HepG2 (cell line): Measurements from ENCODE around the gene FKBP9. TPM values are rescaled to one million over a fixed set of nuclear protein-coding genes. Genes with fewer than 3 reads are reported as not detected.

ENCODE experiments used
- ATF7-NPFF ChIP-seq: sonication (generic); formaldehyde crosslinking; IDR thresholded peaks from 2 replicates; pipeline ENCODE4 v1.8.1; 2023; ENCODE audit warnings: mild to moderate bottlenecking, low read depth, missing genetic modification reagents, moderate library complexity
- EP300 ChIP-seq, 3 experiments: sonication (generic) in 1 of 3; formaldehyde crosslinking in 1 of 3; IDR thresholded peaks; 2 replicates each; pipeline versions ENCODE4 v1.5.1 to v1.6.1; 2011 to 2020; ENCODE audit warnings: low read depth in 2 of 3, low read length in 2 of 3, borderline replicate concordance in 1 of 3, improper control_type of control experiment in 1 of 3, mild to moderate bottlenecking in 1 of 3, missing genetic modification reagents in 1 of 3, moderate library complexity in 1 of 3
- FIP1L1 ChIP-seq: fragments of 200-400 bp; formaldehyde crosslinking; IDR thresholded peaks from 2 replicates; pipeline ENCODE4 v1.6.1; 2018; ENCODE audit warnings: low read depth, mild to moderate bottlenecking, low read length, moderate library complexity, borderline replicate concordance; ENCODE audit not compliant: insufficient read depth
- GLI4 ChIP-seq: sonication (generic); formaldehyde crosslinking; IDR thresholded peaks from 2 replicates; pipeline ENCODE4 v1.5.1; 2020; ENCODE audit warnings: missing genetic modification reagents, mild to moderate bottlenecking, moderate library complexity, borderline replicate concordance
- HNF4G ChIP-seq, 2 experiments: sonication (generic) in 1 of 2; formaldehyde crosslinking in 1 of 2; IDR thresholded peaks; 2 replicates each; pipeline versions ENCODE4 v1.4.0 to v1.6.1; 2011 to 2020; ENCODE audit warnings: borderline replicate concordance in 2 of 2, low read depth in 2 of 2, mild to moderate bottlenecking in 2 of 2, low read length in 1 of 2, missing genetic modification reagents in 1 of 2, moderate library complexity in 1 of 2
- HOXA3 ChIP-seq: sonication (generic); formaldehyde crosslinking; IDR thresholded peaks from 2 replicates; pipeline ENCODE4 v1.5.0; 2020; ENCODE audit warnings: missing genetic modification reagents
- IKZF4 ChIP-seq: sonication (generic); formaldehyde crosslinking; IDR thresholded peaks from 2 replicates; pipeline ENCODE4 v1.5.1; 2020; ENCODE audit warnings: borderline replicate concordance, mild to moderate bottlenecking, low read depth, missing genetic modification reagents; ENCODE audit errors: not compliant biosample characterization
- KMT2A ChIP-seq: sonication (generic); formaldehyde crosslinking; IDR thresholded peaks from 2 replicates; pipeline ENCODE4 v1.4.0; 2020; ENCODE audit warnings: missing genetic modification reagents
- NPAS2 ChIP-seq: sonication (generic); formaldehyde crosslinking; IDR thresholded peaks from 2 replicates; pipeline ENCODE4 v1.8.0; 2022; ENCODE audit warnings: mild to moderate bottlenecking, missing genetic modification reagents, borderline replicate concordance
- SAFB2 ChIP-seq: sonication (generic); formaldehyde crosslinking; IDR thresholded peaks from 2 replicates; pipeline ENCODE4 v1.5.1; 2020; ENCODE audit warnings: missing genetic modification reagents, low read depth, mild to moderate bottlenecking, borderline replicate concordance
- SCMH1 ChIP-seq: sonication (generic); formaldehyde crosslinking; IDR thresholded peaks from 2 replicates; pipeline ENCODE4 v1.9.0; 2021; ENCODE audit warnings: missing genetic modification reagents, mild to moderate bottlenecking, borderline replicate concordance
- SNRNP70 ChIP-seq: fragments of 200-400 bp; formaldehyde crosslinking; IDR thresholded peaks from 2 replicates; pipeline ENCODE4 v1.6.1; 2017; ENCODE audit warnings: mild to moderate bottlenecking, low read depth, low read length, moderate library complexity
- STAT5B ChIP-seq: sonication (generic); formaldehyde crosslinking; IDR thresholded peaks from 2 replicates; pipeline ENCODE4 v1.4.0; 2020; ENCODE audit warnings: missing genetic modification reagents
- TBL1XR1 ChIP-seq: fragments of 150-350 bp; IDR thresholded peaks from 2 replicates; pipeline ENCODE4 v1.6.1; 2014; ENCODE audit warnings: borderline replicate concordance, low read length; ENCODE audit not compliant: partially characterized antibody
- ZC3H13 ChIP-seq: sonication (generic); formaldehyde crosslinking; IDR thresholded peaks from 2 replicates; pipeline ENCODE4 v1.8.1; 2023; ENCODE audit warnings: mild to moderate bottlenecking, missing genetic modification reagents, moderate library complexity
- ZNF234 ChIP-seq: sonication (generic); formaldehyde crosslinking; conservative IDR thresholded peaks from 2 replicates; pipeline ENCODE4 v1.5.1; 2020; ENCODE audit warnings: mild to moderate bottlenecking, missing genetic modification reagents
- polyA plus RNA-seq, 8 experiments: library from polyadenylated mRNA; depleted of rRNA in 3 of 8; stranded (reverse) in 7 of 8; unstranded in 1 of 8; fragments of >200 nt; fragmentation: Illumina TruSeq in 4 of 8; extraction: Trizol in 4 of 8; gene quantifications; 2 replicates each; pipeline versions ENCODE4 v1.2.1 to v1.2.3, GENCODE V29; 2011 to 2016; ENCODE audit warnings: low read depth in 4 of 8, missing spikeins in 1 of 8, mixed read lengths in 1 of 8; ENCODE audit not compliant: insufficient read depth in 1 of 8
- total RNA-seq, 5 experiments: library from RNA; depleted of rRNA; stranded (reverse); fragments of >200 nt; fragmentation: Illumina TruSeq; extraction: Trizol; gene quantifications; 2 replicates each; pipeline ENCODE4 v1.2.3, GENCODE V29; 2016; ENCODE audit warnings: low read depth in 1 of 5
- TF ChIP-seq, protein P1 (sequence below): sonication (generic); formaldehyde crosslinking; IDR thresholded peaks from 2 replicates; pipeline ENCODE4 v1.4.0; 2020; ENCODE audit warnings: mild to moderate bottlenecking, missing genetic modification reagents, borderline replicate concordance
- TF ChIP-seq, protein P2 (sequence below): sonication (generic); formaldehyde crosslinking; IDR thresholded peaks from 2 replicates; pipeline ENCODE4 v1.9.0; 2021; ENCODE audit warnings: missing genetic modification reagents, mild to moderate bottlenecking, borderline replicate concordance
- TF ChIP-seq, protein P3 (sequence below): sonication (generic); formaldehyde crosslinking; IDR thresholded peaks from 2 replicates; pipeline ENCODE4 v1.4.0; 2020; ENCODE audit warnings: mild to moderate bottlenecking, missing genetic modification reagents
- TF ChIP-seq, protein P4 (sequence below): IDR thresholded peaks from 2 replicates; pipeline ENCODE4 v1.6.1; 2018; ENCODE audit warnings: missing genetic modification reagents
- TF ChIP-seq, protein P5 (sequence below): sonication (generic); formaldehyde crosslinking; IDR thresholded peaks from 2 replicates; pipeline ENCODE4 v1.5.0; 2020; ENCODE audit warnings: missing genetic modification reagents, mild to moderate bottlenecking, borderline replicate concordance

The FKBP9 gene
- total and polyA plus RNA-seq, 2 of the 13 experiments (the other 11 are each of a cell fraction or from before 2014, with no cell fraction given) = 34.0 to 41.5 TPM

DNA sequence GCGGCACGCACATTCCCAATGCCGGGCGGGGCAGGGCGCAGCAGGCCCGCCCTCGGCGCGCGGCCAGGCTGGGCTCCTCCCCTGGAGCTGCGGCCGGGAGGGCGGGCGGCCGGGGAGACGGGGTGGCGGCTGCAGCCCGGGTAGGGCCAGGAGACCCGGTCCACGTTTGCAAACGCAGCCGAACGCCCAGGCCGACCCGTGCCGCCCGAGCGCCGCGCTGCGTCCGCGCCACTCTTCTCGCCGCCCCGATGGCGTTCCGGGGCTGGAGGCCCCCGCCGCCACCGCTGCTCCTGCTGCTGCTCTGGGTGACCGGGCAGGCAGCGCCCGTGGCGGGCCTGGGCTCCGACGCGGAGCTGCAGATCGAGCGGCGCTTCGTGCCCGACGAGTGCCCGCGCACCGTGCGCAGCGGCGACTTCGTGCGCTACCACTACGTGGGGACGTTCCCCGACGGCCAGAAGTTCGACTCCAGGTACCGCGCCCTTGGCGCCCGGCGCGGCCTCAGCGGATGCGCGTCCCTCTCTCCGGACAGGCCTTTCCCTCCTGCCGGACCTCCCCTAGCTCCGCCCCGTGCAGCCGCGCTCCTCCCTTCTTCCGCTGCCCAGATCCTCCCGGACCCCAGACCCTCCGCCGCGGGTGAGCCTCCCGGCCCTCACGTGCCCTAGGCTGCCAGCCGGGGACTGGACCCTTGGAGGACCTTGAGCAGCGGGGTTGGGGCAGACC is at the start of gene FKBP9 (continued):
- TF ChIP-seq, protein P1, sequence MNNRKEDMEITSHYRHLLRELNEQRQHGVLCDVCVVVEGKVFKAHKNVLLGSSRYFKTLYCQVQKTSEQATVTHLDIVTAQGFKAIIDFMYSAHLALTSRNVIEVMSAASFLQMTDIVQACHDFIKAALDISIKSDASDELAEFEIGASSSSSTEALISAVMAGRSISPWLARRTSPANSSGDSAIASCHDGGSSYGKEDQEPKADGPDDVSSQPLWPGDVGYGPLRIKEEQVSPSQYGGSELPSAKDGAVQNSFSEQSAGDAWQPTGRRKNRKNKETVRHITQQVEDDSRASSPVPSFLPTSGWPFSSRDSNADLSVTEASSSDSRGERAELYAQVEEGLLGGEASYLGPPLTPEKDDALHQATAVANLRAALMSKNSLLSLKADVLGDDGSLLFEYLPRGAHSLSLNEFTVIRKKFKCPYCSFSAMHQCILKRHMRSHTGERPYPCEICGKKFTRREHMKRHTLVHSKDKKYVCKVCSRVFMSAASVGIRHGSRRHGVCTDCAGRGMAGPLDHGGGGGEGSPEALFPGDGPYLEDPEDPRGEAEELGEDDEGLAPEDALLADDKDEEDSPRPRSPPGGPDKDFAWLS (CRISPR knock-in tag) = peak; percentile 91; the same call in 1 of the 2 replicates
- TF ChIP-seq NPAS2 (CRISPR knock-in tag) = no peak
- TF ChIP-seq, protein P2, sequence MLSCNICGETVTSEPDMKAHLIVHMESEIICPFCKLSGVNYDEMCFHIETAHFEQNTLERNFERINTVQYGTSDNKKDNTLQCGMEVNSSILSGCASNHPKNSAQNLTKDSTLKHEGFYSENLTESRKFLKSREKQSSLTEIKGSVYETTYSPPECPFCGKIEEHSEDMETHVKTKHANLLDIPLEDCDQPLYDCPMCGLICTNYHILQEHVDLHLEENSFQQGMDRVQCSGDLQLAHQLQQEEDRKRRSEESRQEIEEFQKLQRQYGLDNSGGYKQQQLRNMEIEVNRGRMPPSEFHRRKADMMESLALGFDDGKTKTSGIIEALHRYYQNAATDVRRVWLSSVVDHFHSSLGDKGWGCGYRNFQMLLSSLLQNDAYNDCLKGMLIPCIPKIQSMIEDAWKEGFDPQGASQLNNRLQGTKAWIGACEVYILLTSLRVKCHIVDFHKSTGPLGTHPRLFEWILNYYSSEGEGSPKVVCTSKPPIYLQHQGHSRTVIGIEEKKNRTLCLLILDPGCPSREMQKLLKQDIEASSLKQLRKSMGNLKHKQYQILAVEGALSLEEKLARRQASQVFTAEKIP = no peak
- no peak for TF ChIP-seq SCMH1 (CRISPR knock-in tag)
- TF ChIP-seq, protein P3, sequence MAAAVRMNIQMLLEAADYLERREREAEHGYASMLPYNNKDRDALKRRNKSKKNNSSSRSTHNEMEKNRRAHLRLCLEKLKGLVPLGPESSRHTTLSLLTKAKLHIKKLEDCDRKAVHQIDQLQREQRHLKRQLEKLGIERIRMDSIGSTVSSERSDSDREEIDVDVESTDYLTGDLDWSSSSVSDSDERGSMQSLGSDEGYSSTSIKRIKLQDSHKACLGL (CRISPR knock-in tag) = peak; percentile 60; the same call in 1 of the 2 replicates
- TF ChIP-seq KMT2A (CRISPR knock-in tag) = no peak; the same call in 1 of the 2 replicates
- TF ChIP-seq ZC3H13 (CRISPR knock-in tag) = peak; percentile 92
- TF ChIP-seq TBL1XR1 = no peak
- no peak for TF ChIP-seq IKZF4 (CRISPR knock-in tag)
- TF ChIP-seq GLI4 (CRISPR knock-in tag) = no peak
- no peak; the same call in 1 of the 2 replicates for TF ChIP-seq ZNF234 (CRISPR knock-in tag)
- peak; percentile 56 for TF ChIP-seq HOXA3 (CRISPR knock-in tag)
- no peak for TF ChIP-seq EP300 (IDR thresholded peaks at IDR 0.05; ENCODE audit: low read depth in 2 of 2, low read length in 2 of 2)
- TF ChIP-seq EP300 (CRISPR knock-in tag; IDR thresholded peaks at IDR 0.05; ENCODE audit: borderline replicate concordance) = 0 out of 2 replicates have a peak, but pooled peaks have one; percentile 13
- TF ChIP-seq SNRNP70 = no peak
- TF ChIP-seq ATF7-NPFF (CRISPR knock-in tag) = peak; percentile 80; the same call in 1 of the 2 replicates
- no peak for TF ChIP-seq FIP1L1
- TF ChIP-seq, protein P4, sequence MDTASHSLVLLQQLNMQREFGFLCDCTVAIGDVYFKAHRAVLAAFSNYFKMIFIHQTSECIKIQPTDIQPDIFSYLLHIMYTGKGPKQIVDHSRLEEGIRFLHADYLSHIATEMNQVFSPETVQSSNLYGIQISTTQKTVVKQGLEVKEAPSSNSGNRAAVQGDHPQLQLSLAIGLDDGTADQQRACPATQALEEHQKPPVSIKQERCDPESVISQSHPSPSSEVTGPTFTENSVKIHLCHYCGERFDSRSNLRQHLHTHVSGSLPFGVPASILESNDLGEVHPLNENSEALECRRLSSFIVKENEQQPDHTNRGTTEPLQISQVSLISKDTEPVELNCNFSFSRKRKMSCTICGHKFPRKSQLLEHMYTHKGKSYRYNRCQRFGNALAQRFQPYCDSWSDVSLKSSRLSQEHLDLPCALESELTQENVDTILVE (CRISPR knock-in tag) = 0 out of 2 replicates have a peak, but pooled peaks have one; percentile 8
- no peak for TF ChIP-seq STAT5B (CRISPR knock-in tag)
- peak; percentile 96; the same call in 1 of the 2 replicates for TF ChIP-seq SAFB2 (CRISPR knock-in tag)
- no peak for TF ChIP-seq HNF4G (IDR thresholded peaks at IDR 0.05; ENCODE audit: borderline replicate concordance, low read depth, low read length)
- TF ChIP-seq HNF4G (CRISPR knock-in tag; IDR thresholded peaks at IDR 0.05; ENCODE audit: borderline replicate concordance, low read depth) = peak; percentile 58
- TF ChIP-seq, protein P5, sequence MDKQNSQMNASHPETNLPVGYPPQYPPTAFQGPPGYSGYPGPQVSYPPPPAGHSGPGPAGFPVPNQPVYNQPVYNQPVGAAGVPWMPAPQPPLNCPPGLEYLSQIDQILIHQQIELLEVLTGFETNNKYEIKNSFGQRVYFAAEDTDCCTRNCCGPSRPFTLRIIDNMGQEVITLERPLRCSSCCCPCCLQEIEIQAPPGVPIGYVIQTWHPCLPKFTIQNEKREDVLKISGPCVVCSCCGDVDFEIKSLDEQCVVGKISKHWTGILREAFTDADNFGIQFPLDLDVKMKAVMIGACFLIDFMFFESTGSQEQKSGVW (CRISPR knock-in tag) = no peak
